Pulmonary artery endothelial cell (primary cell): Measurements from ENCODE around the gene LRRC58. TPM values are rescaled to one million over a fixed set of nuclear protein-coding genes. Genes with fewer than 3 reads are reported as not detected.
"Not testable (repeated sequence)": the region's sequence is repeated elsewhere in the genome, so short reads cannot be mapped to it uniquely, and the experiment has no call there.

ENCODE experiments used
- DNase-seq: peaks from one replicate; pipeline ENCODE4 v3.0.0-alpha.2; 2011; ENCODE audit warnings: low read depth, low spot score
- total RNA-seq: library from RNA; depleted of rRNA; stranded (reverse); fragments of >200 nt; gene quantifications from 2 replicates; pipeline ENCODE4 v1.2.3, GENCODE V29; 2014

The LRRC58 gene
- total RNA-seq, 1 donor from 2014 or later: 16.9 TPM

GRCh38 chr3:120339362-120339761 lies 9.8 kb downstream of the LRRC58 start:
- no peak for DNase-seq

GRCh38 chr3:120338517-120338916 lies 10.6 kb downstream of the LRRC58 start:
- DNase-seq: no peak

- DNase-seq: no peak
Observed at GRCh38 chr3:120332646-120333045, 16.5 kb downstream of the LRRC58 start.

DNA sequence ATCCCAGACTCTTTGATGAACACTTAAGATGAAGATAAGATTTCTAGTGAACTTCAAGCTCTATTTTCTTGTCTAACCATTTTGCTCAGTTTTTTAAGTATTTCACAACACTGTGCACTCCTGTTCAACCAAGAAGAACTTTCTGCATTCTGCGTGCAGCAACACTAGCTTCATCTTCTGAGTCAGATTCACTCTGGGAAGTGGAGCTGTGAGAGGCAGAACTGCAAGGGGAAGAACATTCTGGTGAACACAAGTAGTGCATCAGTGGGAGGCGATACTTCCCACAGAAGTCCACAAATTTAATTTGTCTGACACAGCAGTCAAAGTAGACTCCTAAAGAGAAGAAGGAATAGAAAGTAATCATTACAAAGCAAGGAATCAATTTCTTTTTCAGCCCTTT lies 18.1 kb downstream of the LRRC58 start:
- no peak for DNase-seq

GRCh38 chr3:120326784-120327183 lies 22.4 kb downstream of the LRRC58 start:
- no peak for DNase-seq

GRCh38 chr3:120324190-120324589 lies 25.0 kb downstream of the LRRC58 start:
- no peak for DNase-seq

- DNase-seq: not testable (repeated sequence)
Observed at GRCh38 chr3:120323761-120324160, 25.4 kb downstream of the LRRC58 start.

- DNase-seq: no peak
Observed at GRCh38 chr3:120311863-120312794, 37.0 kb downstream of the LRRC58 start.

GRCh38 chr3:120306519-120307455 lies 42.4 kb downstream of the LRRC58 start:
- DNase-seq: no peak

- no peak for DNase-seq
Observed at GRCh38 chr3:120304616-120305015, 44.5 kb downstream of the LRRC58 start.

- no peak for DNase-seq
Observed at GRCh38 chr3:120302361-120302760, 46.8 kb downstream of the LRRC58 start.

DNA sequence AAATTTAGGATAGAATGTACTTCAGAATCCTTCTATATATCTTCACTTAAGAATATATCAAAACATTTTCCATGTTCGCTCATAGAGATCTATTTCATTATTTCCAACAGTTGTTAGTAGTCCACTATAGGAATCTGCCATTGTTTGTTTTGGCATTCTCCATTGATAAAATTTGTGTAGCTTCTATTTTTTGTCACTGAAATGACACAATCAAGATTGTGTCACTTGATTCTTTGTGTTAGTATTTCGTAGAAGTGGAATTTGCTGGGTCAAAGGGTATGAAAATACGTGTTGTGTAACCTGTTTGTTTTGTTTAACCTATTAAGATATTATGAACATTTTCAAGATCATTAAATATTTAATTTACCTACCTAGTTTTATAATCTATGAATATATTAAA lies 48.2 kb downstream of the LRRC58 start:
- DNase-seq: no peak

- DNase-seq: no peak
Observed at GRCh38 chr3:120299403-120299802, 49.8 kb downstream of the LRRC58 start.

DNA sequence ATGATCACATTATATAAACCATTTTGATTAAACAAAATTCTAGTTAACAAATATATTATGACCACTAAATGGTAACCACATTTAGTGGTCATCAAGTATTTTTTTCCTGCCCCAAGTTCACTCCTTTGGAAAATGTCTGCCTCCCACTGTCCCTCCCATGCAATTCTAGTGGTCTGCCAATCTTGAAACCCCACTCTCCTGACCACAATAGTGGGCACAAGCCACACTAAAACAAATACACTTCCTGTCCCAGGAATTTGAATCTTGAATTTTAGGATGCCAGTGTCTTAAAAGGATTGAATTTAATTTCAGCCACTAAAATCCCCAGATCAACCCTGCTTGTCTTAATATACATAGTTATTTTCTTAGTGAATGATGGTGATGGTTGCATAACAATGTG lies 50.2 kb downstream of the LRRC58 start:
- no peak for DNase-seq

DNA sequence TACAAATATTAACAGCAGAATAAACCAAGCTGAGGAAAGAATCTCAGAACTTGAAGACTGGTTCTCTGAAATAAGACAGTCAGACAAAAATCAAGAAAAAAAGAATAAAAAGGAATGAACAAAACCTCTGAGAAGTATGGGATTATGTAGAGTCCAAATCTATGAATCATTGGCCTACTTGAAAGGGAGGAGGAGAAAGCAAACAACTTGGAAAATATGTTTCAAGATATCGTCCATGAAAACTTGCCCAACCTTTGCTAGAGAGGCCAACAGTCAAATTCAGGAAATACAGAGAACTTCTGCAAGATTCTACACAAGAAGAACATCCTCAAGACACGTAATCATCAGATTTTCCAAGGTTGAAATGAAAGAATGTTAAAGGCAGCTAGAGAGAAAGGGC lies 57.6 kb downstream of the LRRC58 start:
- DNase-seq: not testable (repeated sequence)

GRCh38 chr3:120289636-120290035 lies 59.5 kb downstream of the LRRC58 start:
- DNase-seq: no peak

GRCh38 chr3:120286465-120286864 lies 62.7 kb downstream of the LRRC58 start:
- DNase-seq: no peak

- DNase-seq: no peak
Observed at GRCh38 chr3:120285508-120285841, 63.7 kb downstream of the LRRC58 start.

DNA sequence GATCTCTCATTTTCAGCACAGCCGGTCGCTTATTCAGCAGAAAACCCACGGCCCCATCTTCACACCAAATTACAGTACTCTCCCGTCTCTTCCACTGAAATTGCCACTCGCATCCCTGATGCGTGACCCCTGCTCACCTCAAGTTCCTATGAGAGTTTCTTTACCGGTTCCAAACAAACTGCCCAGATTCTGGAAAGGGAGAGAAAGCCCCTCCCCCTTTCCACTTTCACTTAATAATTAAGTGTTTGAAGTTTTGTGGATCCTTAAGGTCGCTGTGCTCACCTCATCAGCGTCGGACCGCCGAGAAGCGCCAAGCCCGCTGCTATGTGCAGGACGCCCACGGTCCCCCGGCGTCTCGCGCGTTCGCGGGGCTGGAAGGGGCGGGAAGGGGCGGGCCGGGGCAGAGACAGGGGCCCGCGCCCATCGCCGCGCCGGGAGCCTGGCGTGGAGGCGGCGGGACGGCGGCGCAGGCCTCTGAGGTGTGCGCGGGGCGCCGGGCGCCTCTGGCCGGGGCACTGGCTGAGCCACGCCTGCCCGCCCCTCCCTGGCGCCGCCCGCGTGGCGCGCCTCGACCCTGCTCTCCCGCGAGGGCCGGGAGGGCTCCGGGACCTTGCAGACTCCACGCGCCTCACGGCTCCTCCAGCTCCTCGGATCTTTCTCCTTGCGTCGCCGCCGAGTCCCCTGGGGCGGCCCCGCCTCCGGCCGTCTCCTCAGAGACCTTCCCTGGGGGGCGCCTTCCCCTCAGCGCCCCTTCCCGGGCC lies 64.2 kb downstream of the LRRC58 start, which contains the start of gene GPR156:
TSS of gene GPR156 (minus strand) at position 476 of the 761 bp plus-strand sequence. CDS start 41,124 bp downstream, outside the sequence.
- DNase-seq: no peak

- DNase-seq: no peak
Observed at GRCh38 chr3:120281261-120281660, 67.9 kb downstream of the LRRC58 start.

GRCh38 chr3:120280566-120280965 lies 68.6 kb downstream of the LRRC58 start:
- no peak for DNase-seq
